Suprapubic skin (tissue), 3 donors: ENCODE data around the gene MEF2A.

Source experiments
- EP300 ChIP-seq: sonication (generic); formaldehyde crosslinking; IDR thresholded peaks from one replicate; pipeline ENCODE4 v1.6.1; 2017; ENCODE audit warnings: antibody characterized with exemption
- POLR2A ChIP-seq, 2 donors: fragments of 450-650 bp; IDR thresholded peaks; one replicate each; pipeline ENCODE4 v1.6.1; 2017; ENCODE audit warnings: antibody characterized with exemption in 2 of 2, mild to moderate bottlenecking in 2 of 2, moderate library complexity in 2 of 2
- TF ChIP-seq, protein P1 (sequence below), 2 donors: fragments of 200-600 bp in 1 of 2; fragments of 450-650 bp in 1 of 2; sonication (generic) in 1 of 2; IDR thresholded peaks; one replicate each; pipeline ENCODE4 v1.5.1; 2016 to 2019; ENCODE audit warnings: antibody characterized with exemption in 2 of 2, mild to moderate bottlenecking in 1 of 2, moderate library complexity in 1 of 2

DNA sequence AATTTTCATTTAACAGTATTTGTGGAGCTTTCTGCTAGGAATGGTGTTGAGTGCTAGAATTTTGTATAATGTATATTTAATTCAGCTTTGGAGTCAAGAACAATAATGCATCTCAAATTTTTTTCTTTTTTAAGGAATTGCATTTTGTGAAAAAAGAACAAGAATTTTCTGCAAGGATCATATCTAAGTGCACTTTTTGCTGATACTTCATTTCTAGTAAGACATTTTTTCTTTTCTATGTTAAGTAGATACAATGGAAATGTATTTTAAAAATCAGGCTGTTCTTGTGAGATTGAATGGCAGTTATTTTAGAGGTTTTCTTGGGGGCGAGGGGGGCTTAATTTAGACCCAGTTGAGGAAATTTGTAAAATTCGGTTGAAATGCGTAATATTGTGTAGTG is 32.5 kb downstream of the MEF2A start:
- TF ChIP-seq, protein P1, sequence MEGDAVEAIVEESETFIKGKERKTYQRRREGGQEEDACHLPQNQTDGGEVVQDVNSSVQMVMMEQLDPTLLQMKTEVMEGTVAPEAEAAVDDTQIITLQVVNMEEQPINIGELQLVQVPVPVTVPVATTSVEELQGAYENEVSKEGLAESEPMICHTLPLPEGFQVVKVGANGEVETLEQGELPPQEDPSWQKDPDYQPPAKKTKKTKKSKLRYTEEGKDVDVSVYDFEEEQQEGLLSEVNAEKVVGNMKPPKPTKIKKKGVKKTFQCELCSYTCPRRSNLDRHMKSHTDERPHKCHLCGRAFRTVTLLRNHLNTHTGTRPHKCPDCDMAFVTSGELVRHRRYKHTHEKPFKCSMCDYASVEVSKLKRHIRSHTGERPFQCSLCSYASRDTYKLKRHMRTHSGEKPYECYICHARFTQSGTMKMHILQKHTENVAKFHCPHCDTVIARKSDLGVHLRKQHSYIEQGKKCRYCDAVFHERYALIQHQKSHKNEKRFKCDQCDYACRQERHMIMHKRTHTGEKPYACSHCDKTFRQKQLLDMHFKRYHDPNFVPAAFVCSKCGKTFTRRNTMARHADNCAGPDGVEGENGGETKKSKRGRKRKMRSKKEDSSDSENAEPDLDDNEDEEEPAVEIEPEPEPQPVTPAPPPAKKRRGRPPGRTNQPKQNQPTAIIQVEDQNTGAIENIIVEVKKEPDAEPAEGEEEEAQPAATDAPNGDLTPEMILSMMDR (IDR thresholded peaks at IDR 0.05): no peak
- TF ChIP-seq EP300: no peak
- TF ChIP-seq POLR2A (IDR thresholded peaks at IDR 0.05): no peak
